ENCODE data around the gene MTRR. TPM values are rescaled to one million over a fixed set of nuclear protein-coding genes. Genes with fewer than 3 reads are reported as not detected.

The MTRR gene
- total RNA-seq, 1 donor from 2014 or later: 28.4 TPM

DNA sequence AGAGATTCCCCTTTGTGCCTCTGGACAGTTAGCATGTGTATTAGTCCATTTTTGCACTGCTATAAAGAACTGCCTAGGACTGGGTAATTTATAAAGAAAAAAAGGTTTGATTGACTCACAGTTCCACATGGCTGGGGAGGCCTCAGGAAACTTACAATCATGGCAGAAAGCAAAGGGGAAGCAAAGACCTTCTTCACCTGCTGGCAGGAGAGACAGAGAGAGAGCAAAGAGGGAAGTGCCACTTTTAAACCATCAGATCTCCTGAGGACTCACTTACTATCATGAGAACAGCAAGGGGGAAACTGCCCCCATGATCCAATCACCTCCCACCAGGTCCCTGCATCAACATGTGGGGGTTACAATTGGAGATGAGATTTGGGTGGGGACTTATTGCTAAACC, 24.0 kb upstream of the MTRR start:
- Mint-ChIP-seq H3K4me1 (ENCODE audit: unreplicated experiment) (no peaks in the 10 kb centered on the region), H3K27ac (ENCODE audit: unreplicated experiment) (no peak overlapping the region), H3K36me3 (ENCODE audit: low read depth, unreplicated experiment) (no peaks in the 10 kb centered on the region), H3K27me3 (ENCODE audit: unreplicated experiment) (peaks cover 9% of the 10 kb centered on the region), H3K9me3 (ENCODE audit: unreplicated experiment) (no peaks in the 10 kb centered on the region), H3K4me3 (ENCODE audit: unreplicated experiment) (no peak overlapping the region)
- TF ChIP-seq, protein P1, sequence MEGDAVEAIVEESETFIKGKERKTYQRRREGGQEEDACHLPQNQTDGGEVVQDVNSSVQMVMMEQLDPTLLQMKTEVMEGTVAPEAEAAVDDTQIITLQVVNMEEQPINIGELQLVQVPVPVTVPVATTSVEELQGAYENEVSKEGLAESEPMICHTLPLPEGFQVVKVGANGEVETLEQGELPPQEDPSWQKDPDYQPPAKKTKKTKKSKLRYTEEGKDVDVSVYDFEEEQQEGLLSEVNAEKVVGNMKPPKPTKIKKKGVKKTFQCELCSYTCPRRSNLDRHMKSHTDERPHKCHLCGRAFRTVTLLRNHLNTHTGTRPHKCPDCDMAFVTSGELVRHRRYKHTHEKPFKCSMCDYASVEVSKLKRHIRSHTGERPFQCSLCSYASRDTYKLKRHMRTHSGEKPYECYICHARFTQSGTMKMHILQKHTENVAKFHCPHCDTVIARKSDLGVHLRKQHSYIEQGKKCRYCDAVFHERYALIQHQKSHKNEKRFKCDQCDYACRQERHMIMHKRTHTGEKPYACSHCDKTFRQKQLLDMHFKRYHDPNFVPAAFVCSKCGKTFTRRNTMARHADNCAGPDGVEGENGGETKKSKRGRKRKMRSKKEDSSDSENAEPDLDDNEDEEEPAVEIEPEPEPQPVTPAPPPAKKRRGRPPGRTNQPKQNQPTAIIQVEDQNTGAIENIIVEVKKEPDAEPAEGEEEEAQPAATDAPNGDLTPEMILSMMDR (IDR thresholded peaks at IDR 0.05; ENCODE audit: unreplicated experiment): no peak
- DNase-seq (ENCODE audit: low spot score): no peak

DNA sequence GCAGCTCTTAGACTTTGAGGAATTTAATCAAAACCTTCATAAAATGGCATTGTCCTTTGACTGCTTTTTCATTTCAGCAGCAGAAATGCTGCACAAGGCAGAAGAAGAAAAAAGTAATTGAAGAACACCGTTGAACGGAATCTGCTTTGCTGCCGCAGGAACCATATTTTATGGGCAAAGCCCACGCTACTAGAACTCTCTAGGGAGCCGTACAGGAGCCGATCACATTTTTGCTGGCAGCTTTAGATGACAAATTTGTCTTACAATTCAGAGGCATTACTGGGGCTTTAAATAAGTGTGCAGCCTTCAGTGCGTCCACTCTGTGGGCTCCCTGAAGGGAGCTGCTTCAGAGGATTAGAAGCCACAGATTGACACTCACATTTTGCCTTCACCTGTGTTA, 23.4 kb upstream of the MTRR start:
- no peaks in the 10 kb centered on the region for H3K36me3 Mint-ChIP-seq (ENCODE audit: low read depth, unreplicated experiment)
- TF ChIP-seq, protein P1 (IDR thresholded peaks at IDR 0.05; ENCODE audit: unreplicated experiment): no peak
- peaks cover 11% of the 10 kb centered on the region for H3K27me3 Mint-ChIP-seq (ENCODE audit: unreplicated experiment)
- H3K27ac Mint-ChIP-seq (ENCODE audit: unreplicated experiment): no peak overlapping the region
- no peak for DNase-seq (ENCODE audit: low spot score)
- no peak overlapping the region for H3K4me3 Mint-ChIP-seq (ENCODE audit: unreplicated experiment)
- no peaks in the 10 kb centered on the region for H3K9me3 Mint-ChIP-seq (ENCODE audit: unreplicated experiment)
- H3K4me1 Mint-ChIP-seq (ENCODE audit: unreplicated experiment): no peaks in the 10 kb centered on the region

DNA sequence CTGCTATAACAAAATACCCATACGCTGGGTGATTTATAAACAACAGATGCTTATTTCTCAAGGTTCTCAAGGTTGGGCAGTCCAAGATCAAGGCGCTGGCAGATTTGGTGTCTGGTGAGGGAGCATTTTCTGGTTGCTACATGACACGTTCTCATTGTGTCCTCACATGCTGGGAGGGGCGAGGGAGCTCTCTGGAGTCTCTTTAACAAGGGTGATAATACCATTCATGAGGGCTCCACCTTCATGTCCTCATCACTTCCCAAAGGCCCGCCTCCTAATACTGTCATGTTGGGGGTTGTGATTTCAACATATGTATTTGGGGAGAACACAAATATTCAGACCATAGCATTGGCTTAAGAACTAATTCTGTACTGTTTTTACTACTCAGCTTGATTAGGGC, 22.6 kb upstream of the MTRR start:
- no peak overlapping the region for H3K4me3 Mint-ChIP-seq (ENCODE audit: unreplicated experiment)
- peaks cover 14% of the 10 kb centered on the region for H3K27me3 Mint-ChIP-seq (ENCODE audit: unreplicated experiment)
- TF ChIP-seq, protein P1 (IDR thresholded peaks at IDR 0.05; ENCODE audit: unreplicated experiment): no peak
- H3K27ac Mint-ChIP-seq (ENCODE audit: unreplicated experiment): no peak overlapping the region
- H3K9me3 Mint-ChIP-seq (ENCODE audit: unreplicated experiment): no peaks in the 10 kb centered on the region
- H3K36me3 Mint-ChIP-seq (ENCODE audit: low read depth, unreplicated experiment): no peaks in the 10 kb centered on the region
- H3K4me1 Mint-ChIP-seq (ENCODE audit: unreplicated experiment): no peaks in the 10 kb centered on the region
- no peak for DNase-seq (ENCODE audit: low spot score)

DNA sequence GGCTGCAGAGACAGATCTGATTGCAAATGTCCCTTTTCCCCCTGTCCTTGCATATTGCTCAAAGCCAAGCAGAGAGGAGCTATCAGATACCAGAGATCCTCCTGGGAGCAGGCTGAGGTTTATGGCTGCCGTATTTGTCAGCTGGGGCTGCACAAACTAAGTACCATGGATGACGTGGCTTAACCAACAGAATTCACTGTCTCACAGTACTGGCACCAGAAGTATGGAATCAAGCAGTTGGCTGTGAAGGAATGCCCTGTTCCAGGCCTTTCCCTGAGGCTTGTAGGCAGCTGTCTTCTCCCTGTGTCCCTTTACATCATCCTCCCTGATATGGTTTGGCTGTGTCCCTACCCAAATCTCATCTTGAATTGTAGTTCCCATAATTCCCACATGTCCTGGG, 20.7 kb upstream of the MTRR start:
- DNase-seq (ENCODE audit: low spot score): no peak
- H3K27ac Mint-ChIP-seq (ENCODE audit: unreplicated experiment): no peak overlapping the region
- H3K36me3 Mint-ChIP-seq (ENCODE audit: low read depth, unreplicated experiment): no peaks in the 10 kb centered on the region
- H3K27me3 Mint-ChIP-seq (ENCODE audit: unreplicated experiment): peaks cover 18% of the 10 kb centered on the region
- no peaks in the 10 kb centered on the region for H3K4me1 Mint-ChIP-seq (ENCODE audit: unreplicated experiment)
- H3K4me3 Mint-ChIP-seq (ENCODE audit: unreplicated experiment): no peak overlapping the region
- H3K9me3 Mint-ChIP-seq (ENCODE audit: unreplicated experiment): no peaks in the 10 kb centered on the region
- TF ChIP-seq, protein P1 (IDR thresholded peaks at IDR 0.05; ENCODE audit: unreplicated experiment): no peak

DNA sequence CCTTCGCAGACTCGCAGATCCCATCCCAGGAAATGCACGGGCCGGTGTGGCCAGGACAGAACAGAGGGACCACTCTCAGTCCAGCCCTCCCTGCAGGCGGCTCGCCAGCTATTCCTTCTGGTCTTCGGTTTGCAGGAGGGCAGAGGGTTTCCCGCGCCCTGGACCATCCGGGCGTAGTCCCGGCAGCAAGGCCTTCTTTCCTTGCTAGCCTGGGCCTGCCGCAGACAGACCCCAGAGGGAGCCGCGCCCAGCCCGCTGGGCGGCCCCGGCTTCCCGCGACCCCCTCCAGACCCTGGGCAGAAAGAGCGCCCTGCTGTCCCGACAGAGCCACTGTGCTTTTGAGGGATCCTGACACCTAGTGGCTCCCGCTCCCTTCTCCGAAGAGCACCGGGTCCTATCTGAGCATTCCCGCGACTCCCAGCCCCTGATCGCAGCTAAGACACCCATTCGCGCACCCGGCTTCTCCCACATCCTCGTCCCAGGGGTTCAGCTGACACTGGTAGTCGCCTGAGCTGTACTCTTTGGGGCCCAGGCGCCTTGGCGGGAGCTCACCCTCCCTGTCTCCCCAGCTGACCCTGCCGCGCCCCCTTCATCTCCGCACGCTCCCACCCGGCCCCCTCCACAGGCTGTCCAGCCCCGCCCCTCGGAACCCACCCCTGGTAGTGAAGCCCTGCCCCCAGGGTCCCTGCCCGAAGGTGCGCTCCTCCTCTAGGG, 19.1 kb upstream of the MTRR start:
- Mint-ChIP-seq H3K9me3 (ENCODE audit: unreplicated experiment) (no peaks in the 10 kb centered on the region), H3K4me1 (ENCODE audit: unreplicated experiment) (no peaks in the 10 kb centered on the region), H3K27me3 (ENCODE audit: unreplicated experiment) (peaks cover 18% of the 10 kb centered on the region), H3K4me3 (ENCODE audit: unreplicated experiment) (peak overlapping the region; percentile 85), H3K36me3 (ENCODE audit: low read depth, unreplicated experiment) (no peaks in the 10 kb centered on the region), H3K27ac (ENCODE audit: unreplicated experiment) (no peak overlapping the region)
- TF ChIP-seq, protein P1 (IDR thresholded peaks at IDR 0.05; ENCODE audit: unreplicated experiment): no peak
- peak; percentile 30 for DNase-seq (ENCODE audit: low spot score)
